Tibial artery (tissue), 4 donors: ENCODE data around the gene SH2D5.
A peak's percentile ranks its signal among the peaks of the same experiment; 100 is the strongest.

Experiments
- DNase-seq, 2 donors: peaks; one replicate each; pipeline ENCODE4 v3.0.0-alpha.2; 2019
- H3K27ac ChIP-seq, 2 donors: fragments of 200-600 bp; sonication (generic) in 1 of 2; 1 replicate in 1 of 2; 2 replicates in 1 of 2; pipeline ENCODE4 v1.5.1; 2018 to 2019; ENCODE audit warnings: mild to moderate bottlenecking in 1 of 2
- H3K27me3 ChIP-seq, 2 donors: fragments of 200-600 bp; sonication (generic) in 1 of 2; one replicate each; pipeline versions ENCODE4 v1.5.1 to v1.6.0; 2016 to 2019
- H3K36me3 ChIP-seq, 3 donors: fragments of 200-600 bp; sonication (generic) in 2 of 3; one replicate each; pipeline ENCODE4 v1.5.1; 2016 to 2019; ENCODE audit warnings: mild to moderate bottlenecking in 2 of 3
- H3K4me1 ChIP-seq, 4 donors: fragments of 200-600 bp; sonication (generic) in 2 of 4; 1 replicate in 3 of 4; 2 replicates in 1 of 4; pipeline ENCODE4 v1.5.1; 2016 to 2019
- H3K4me3 ChIP-seq, 2 donors: fragments of 200-600 bp; sonication (generic) in 1 of 2; 1 replicate in 1 of 2; 2 replicates in 1 of 2; pipeline ENCODE4 v1.5.1; 2018 to 2019; ENCODE audit warnings: mild to moderate bottlenecking in 2 of 2
- H3K9me3 ChIP-seq, 3 donors: fragments of 200-600 bp; sonication (generic) in 1 of 3; one replicate each; pipeline ENCODE4 v1.5.1; 2016 to 2019
- CTCF ChIP-seq, 2 experiments: fragments of 200-600 bp in 1 of 2; fragments of 450-650 bp in 1 of 2; IDR thresholded peaks; one replicate each; pipeline ENCODE4 v1.5.1; 2017 to 2019; ENCODE audit warnings: antibody characterized with exemption in 2 of 2, mild to moderate bottlenecking in 1 of 2, moderate library complexity in 1 of 2
- intact Hi-C: fragments of 100-400 bp; cut with DNase I; formaldehyde crosslinking; loops from one replicate; pipeline ENCODE4 v1.15.0; 2023; ENCODE audit warnings: low total_unique reads

SH2D5 gene

GRCh38 chr1:20739225-20739624, 6.7 kb upstream of the SH2D5 start:
- no peak for TF ChIP-seq CTCF (IDR thresholded peaks at IDR 0.05)
- Histone ChIP-seq H3K9me3 (no peaks in the 10 kb centered on the region), H3K4me3 (no peak overlapping the region), H3K27ac (no peak overlapping the region), H3K36me3 (peaks cover 19 to 75% (median 50%) of the 10 kb centered on the region in 3 donors), H3K4me1 (no peaks in the 10 kb centered on the region), H3K27me3 (no peaks in the 10 kb centered on the region)
- DNase-seq = no peak
- intact Hi-C loops = no loop called here

- H3K27me3 ChIP-seq = peaks cover 0 to 13% of the 10 kb centered on the region in 2 donors
- peaks cover 4 to 39% (median 24%) of the 10 kb centered on the region in 3 donors for H3K36me3 ChIP-seq
- H3K9me3 ChIP-seq = no peaks in the 10 kb centered on the region
- intact Hi-C loops = no loop called here
- TF ChIP-seq CTCF (IDR thresholded peaks at IDR 0.05) = no peak
- no peak overlapping the region for H3K4me3 ChIP-seq
- H3K4me1 ChIP-seq = peaks cover 0 to 29% (median 22%) of the 10 kb centered on the region in 4 donors
- H3K27ac ChIP-seq = no peak overlapping the region
- no peak for DNase-seq
Observed at GRCh38 chr1:20735581-20736111, 3.1 kb upstream of the SH2D5 start.

- intact Hi-C loops = loop anchor here (2.0 kb wide), 1 partner anchor 37 kb away; no protein-coding TSS in a partner anchor
- peaks cover 0 to 39% (median 22%) of the 10 kb centered on the region in 4 donors for H3K4me1 ChIP-seq
- H3K9me3 ChIP-seq = no peaks in the 10 kb centered on the region
- peak overlapping the region; percentile 53 to 58 for H3K4me3 ChIP-seq
- peak overlapping the region; percentile 60 to 63 for H3K27ac ChIP-seq
- H3K27me3 ChIP-seq = peaks cover 0 to 35% of the 10 kb centered on the region in 2 donors
- peaks cover 0 to 18% (median 17%) of the 10 kb centered on the region in 3 donors for H3K36me3 ChIP-seq
- no peak for TF ChIP-seq CTCF (IDR thresholded peaks at IDR 0.05)
- DNase-seq = no peak
Observed at GRCh38 chr1:20733360-20733975, 965 bp upstream of the SH2D5 start.

GRCh38 chr1:20732071-20732587, 374 bp downstream of the SH2D5 start:
- H3K36me3 ChIP-seq = peaks cover 0 to 5% (median 5%) of the 10 kb centered on the region in 3 donors
- peak overlapping the region; percentile 53 to 58 for H3K4me3 ChIP-seq
- H3K27me3 ChIP-seq = peaks cover 0 to 46% of the 10 kb centered on the region in 2 donors
- peak overlapping the region; percentile 60 to 63 for H3K27ac ChIP-seq
- DNase-seq = no peak
- peaks cover 0 to 39% (median 22%) of the 10 kb centered on the region in 4 donors for H3K4me1 ChIP-seq
- H3K9me3 ChIP-seq = no peaks in the 10 kb centered on the region
- no peak for TF ChIP-seq CTCF (IDR thresholded peaks at IDR 0.05)
- intact Hi-C loops = loop anchor here (2.0 kb wide), 1 partner anchor 35 kb away; no protein-coding TSS in a partner anchor

GRCh38 chr1:20731057-20731991, 1.2 kb downstream of the SH2D5 start:
- intact Hi-C loops = no loop called here
- Histone ChIP-seq H3K4me1 (peaks cover 0 to 39% (median 22%) of the 10 kb centered on the region in 4 donors), H3K27ac (no peak overlapping the region), H3K4me3 (peak overlapping the region; percentile 53 to 58), H3K36me3 (no peaks in the 10 kb centered on the region), H3K27me3 (peaks cover 0 to 46% of the 10 kb centered on the region in 2 donors), H3K9me3 (no peaks in the 10 kb centered on the region)
- no peak for DNase-seq
- TF ChIP-seq CTCF (IDR thresholded peaks at IDR 0.05) = no peak
